ENCODE results near the gene RPL22.
"Not testable (repeated sequence)": the region's sequence is repeated elsewhere in the genome, so short reads cannot be mapped to it uniquely, and the experiment has no call there.

Gene RPL22

GRCh38 chr1:6220236-6220635 lies 20.8 kb upstream of the RPL22 start:
- peak; percentile 23 for ATAC-seq
- TF ChIP-seq OSR1 (CRISPR knock-in tag; IDR thresholded peaks at IDR 0.05), result no peak
- no peak for TF ChIP-seq PPARA (CRISPR knock-in tag; IDR thresholded peaks at IDR 0.05; ENCODE audit: borderline replicate concordance)
- TF ChIP-seq BACH2 (CRISPR knock-in tag; IDR thresholded peaks at IDR 0.05; ENCODE audit: borderline replicate concordance), result no peak
- TF ChIP-seq TCF4 (CRISPR knock-in tag; IDR thresholded peaks at IDR 0.05; ENCODE audit: borderline replicate concordance), result no peak
- TF ChIP-seq ESRRG (CRISPR knock-in tag; IDR thresholded peaks at IDR 0.05), result no peak
- TF ChIP-seq ZNF8 (CRISPR knock-in tag; IDR thresholded peaks at IDR 0.05), result no peak
- TF ChIP-seq SNAI2 (CRISPR knock-in tag; IDR thresholded peaks at IDR 0.05), result no peak
- no peak for TF ChIP-seq ZNF70 (CRISPR knock-in tag; IDR thresholded peaks at IDR 0.05)
- TF ChIP-seq TOX (CRISPR knock-in tag; IDR thresholded peaks at IDR 0.05; ENCODE audit: borderline replicate concordance), result no peak
- no peak for TF ChIP-seq ZNF565 (CRISPR knock-in tag; conservative IDR thresholded peaks at IDR 0.05; ENCODE audit: low read depth)

- ATAC-seq, result not testable (repeated sequence)
Measured at GRCh38 chr1:6219641-6220040, 20.2 kb upstream of the RPL22 start.

GRCh38 chr1:6218375-6219164 lies 19.2 kb upstream of the RPL22 start:
- TF ChIP-seq ZFP30 (CRISPR knock-in tag; IDR thresholded peaks at IDR 0.05) (no peak), TSHZ2 (CRISPR knock-in tag; IDR thresholded peaks at IDR 0.05) (no peak), ZNF70 (CRISPR knock-in tag; IDR thresholded peaks at IDR 0.05) (no peak), RARB (CRISPR knock-in tag; IDR thresholded peaks at IDR 0.05) (no peak), TCF4 (CRISPR knock-in tag; IDR thresholded peaks at IDR 0.05; ENCODE audit: borderline replicate concordance) (no peak), CREB5 (CRISPR knock-in tag; IDR thresholded peaks at IDR 0.05; ENCODE audit: low read depth) (no peak), BACH2 (CRISPR knock-in tag; IDR thresholded peaks at IDR 0.05; ENCODE audit: borderline replicate concordance) (no peak), GLIS3 (CRISPR knock-in tag; IDR thresholded peaks at IDR 0.05) (no peak), TOX (CRISPR knock-in tag; IDR thresholded peaks at IDR 0.05; ENCODE audit: borderline replicate concordance) (no peak), ARNTL (CRISPR knock-in tag; IDR thresholded peaks at IDR 0.05; ENCODE audit: borderline replicate concordance, low read depth) (no peak), CSDC2 (CRISPR knock-in tag; IDR thresholded peaks at IDR 0.05) (no peak), OSR1 (CRISPR knock-in tag; IDR thresholded peaks at IDR 0.05) (no peak), ISL1 (CRISPR knock-in tag; IDR thresholded peaks at IDR 0.05) (no peak), ZNF565 (CRISPR knock-in tag; conservative IDR thresholded peaks at IDR 0.05; ENCODE audit: low read depth) (no peak), ESRRG (CRISPR knock-in tag; IDR thresholded peaks at IDR 0.05) (no peak), CSRNP3 (CRISPR knock-in tag; IDR thresholded peaks at IDR 0.05) (no peak), POU6F1 (CRISPR knock-in tag; IDR thresholded peaks at IDR 0.05; ENCODE audit: borderline replicate concordance, low read depth) (no peak), ZNF8 (CRISPR knock-in tag; IDR thresholded peaks at IDR 0.05) (no peak), ZFP3 (CRISPR knock-in tag; IDR thresholded peaks at IDR 0.05) (no peak)
- ATAC-seq, result no peak
